OCI-LY3 (cell line): Measurements from ENCODE around the gene NAP1L1.

Experiments
- EZH2phosphoT487 ChIP-seq: fragments of 200-600 bp; shearing (Covaris generic); IDR thresholded peaks from 2 replicates; pipeline ENCODE4 v1.6.1; 2018; ENCODE audit warnings: antibody characterized with exemption, mixed run types, low read depth
- TF ChIP-seq, protein P1 (sequence below): fragments of 200-600, 300-600 bp; sonication (generic); IDR thresholded peaks from 2 replicates; pipeline ENCODE4 v1.5.1; 2014; ENCODE audit warnings: antibody characterized with exemption, low read length, low read depth

GRCh38 chr12:76002598-76003354 is 81.7 kb downstream of the NAP1L1 start:
- TF ChIP-seq, protein P1, sequence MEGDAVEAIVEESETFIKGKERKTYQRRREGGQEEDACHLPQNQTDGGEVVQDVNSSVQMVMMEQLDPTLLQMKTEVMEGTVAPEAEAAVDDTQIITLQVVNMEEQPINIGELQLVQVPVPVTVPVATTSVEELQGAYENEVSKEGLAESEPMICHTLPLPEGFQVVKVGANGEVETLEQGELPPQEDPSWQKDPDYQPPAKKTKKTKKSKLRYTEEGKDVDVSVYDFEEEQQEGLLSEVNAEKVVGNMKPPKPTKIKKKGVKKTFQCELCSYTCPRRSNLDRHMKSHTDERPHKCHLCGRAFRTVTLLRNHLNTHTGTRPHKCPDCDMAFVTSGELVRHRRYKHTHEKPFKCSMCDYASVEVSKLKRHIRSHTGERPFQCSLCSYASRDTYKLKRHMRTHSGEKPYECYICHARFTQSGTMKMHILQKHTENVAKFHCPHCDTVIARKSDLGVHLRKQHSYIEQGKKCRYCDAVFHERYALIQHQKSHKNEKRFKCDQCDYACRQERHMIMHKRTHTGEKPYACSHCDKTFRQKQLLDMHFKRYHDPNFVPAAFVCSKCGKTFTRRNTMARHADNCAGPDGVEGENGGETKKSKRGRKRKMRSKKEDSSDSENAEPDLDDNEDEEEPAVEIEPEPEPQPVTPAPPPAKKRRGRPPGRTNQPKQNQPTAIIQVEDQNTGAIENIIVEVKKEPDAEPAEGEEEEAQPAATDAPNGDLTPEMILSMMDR = no peak
- no peak for TF ChIP-seq EZH2phosphoT487
